Astrocyte (in vitro differentiated cells and primary cell): ENCODE measurements around the gene LIN7A.

Source experiments
- CTCF ChIP-seq: IDR thresholded peaks from 2 replicates; pipeline ENCODE4 v1.5.1; 2011; ENCODE audit warnings: low read depth, mild to moderate bottlenecking, inconsistent platforms, low read length, moderate library complexity; ENCODE audit not compliant: insufficient read depth
- EZH2 ChIP-seq: IDR thresholded peaks from 2 replicates; pipeline ENCODE4 v1.6.1; 2012; ENCODE audit warnings: mild to moderate bottlenecking, low read length, inconsistent platforms; ENCODE audit not compliant: insufficient read depth

- TF ChIP-seq CTCF (no peak), EZH2 (no peak)
Measured at GRCh38 chr12:80770958-80771357, 166.8 kb downstream of the LIN7A start.
